GM21825 (cell line): ENCODE measurements around the gene OSBPL7.

Experiments used
- ATAC-seq: cut with Tn5 transposase; IDR thresholded peaks from one replicate; pipeline ENCODE4 v1.9.1; 2021; ENCODE audit warnings: mild to moderate bottlenecking, moderate library complexity; ENCODE audit not compliant: unreplicated experiment

The OSBPL7 gene

GRCh38 chr17:47821424-47822391, at the start of gene OSBPL7:
TSS of gene OSBPL7 (minus strand) at chr17:47821794. CDS start at chr17:47820278, 1,516 bp downstream.
- ATAC-seq, result peak; percentile 75

DNA sequence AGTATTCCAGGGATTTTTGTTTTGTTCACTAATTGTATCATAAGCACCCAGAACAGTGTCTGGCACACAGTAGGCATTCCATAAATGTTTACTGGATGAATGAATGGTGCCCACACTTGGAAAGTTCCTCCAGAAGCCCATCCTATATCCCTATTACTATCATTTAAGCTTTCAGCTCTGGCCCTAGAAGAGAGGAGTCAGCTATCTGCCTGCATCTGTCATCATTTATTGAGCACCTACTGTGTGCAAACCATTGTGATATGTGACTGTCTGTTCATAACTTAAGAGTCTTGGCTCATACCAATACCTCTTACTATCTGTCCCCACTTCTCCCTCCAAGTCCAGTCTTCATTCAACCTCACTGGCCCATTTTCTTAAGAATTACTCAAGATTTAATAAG, 49.5 kb upstream of the OSBPL7 start:
- no peak for ATAC-seq

DNA sequence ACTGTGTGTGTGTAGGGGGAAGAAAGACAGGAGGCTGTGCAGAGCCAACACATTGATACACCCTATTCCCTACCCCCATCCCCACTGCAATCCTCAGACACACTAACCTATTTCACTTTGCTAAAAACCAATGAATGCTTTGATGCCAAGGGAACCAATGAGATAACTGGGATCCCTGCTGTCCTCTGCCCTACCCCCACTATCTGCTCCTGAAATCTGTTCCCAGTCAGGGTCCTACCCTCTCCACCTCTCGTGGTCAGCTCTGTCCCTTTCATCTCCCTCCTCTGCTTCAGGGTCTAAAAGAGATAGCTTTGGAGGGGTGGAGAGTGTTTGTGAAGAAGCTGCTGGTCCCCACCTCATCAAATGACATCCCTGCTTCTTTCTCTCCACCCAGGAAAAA, 48.5 kb upstream of the OSBPL7 start:
- no peak for ATAC-seq

DNA sequence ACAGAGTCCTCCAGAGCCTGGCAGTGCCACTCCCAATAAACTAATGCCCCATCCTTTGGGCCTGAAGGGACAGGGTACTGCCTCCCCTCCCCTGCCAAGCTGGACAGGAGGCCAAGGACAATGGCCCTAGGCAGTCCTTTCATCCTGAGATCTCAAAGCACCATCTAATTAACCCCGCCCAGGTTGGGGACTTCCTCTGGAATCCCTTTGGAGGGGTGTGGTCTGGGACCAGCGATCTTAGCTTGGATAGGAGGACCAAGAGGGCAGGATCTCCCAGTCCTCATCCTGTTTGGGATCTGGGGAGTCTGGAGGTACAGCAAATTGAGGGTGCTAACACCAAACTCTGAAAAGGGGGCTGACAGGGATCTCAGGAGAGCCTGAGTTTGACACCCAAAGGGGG, 47.5 kb upstream of the OSBPL7 start:
- no peak for ATAC-seq

DNA sequence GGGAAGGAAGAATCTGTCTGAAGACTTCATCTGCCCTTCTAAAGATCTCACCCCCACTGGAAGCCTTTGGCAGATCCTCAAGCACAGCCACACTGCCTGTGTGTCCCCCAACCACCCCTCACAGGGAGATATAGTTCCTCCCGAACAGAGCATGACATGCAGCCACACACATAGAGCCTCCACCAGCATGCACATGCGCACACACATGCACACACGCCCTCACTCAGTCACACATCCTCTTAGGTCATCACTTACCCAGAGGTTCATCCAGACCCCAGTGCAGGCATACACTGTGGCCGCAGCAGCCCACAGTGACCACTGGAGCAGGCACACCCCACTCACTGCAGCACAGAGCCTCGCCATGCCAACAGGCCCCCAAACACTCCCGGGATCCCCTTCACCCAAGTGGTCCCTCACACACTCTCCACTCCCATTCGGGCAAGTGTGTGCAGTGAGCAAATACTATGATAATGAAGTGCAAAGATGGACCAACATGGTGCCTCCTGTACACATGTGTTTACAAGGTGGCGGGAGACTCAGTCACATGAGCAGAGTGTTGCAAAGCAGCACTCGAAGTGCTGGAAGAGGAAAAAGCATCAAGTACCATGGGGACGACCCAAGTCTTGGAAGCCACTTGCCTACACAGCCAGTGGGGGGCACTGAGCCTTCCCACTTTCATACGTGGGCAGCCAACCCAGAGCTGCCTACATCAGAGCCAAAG, 46.4 kb upstream of the OSBPL7 start:
- ATAC-seq, result no peak

- no peak for ATAC-seq
These were observed 45.3 kb upstream of the OSBPL7 start for GRCh38 chr17:47866941-47867340.

- no peak for ATAC-seq
These were observed 43.2 kb upstream of the OSBPL7 start for GRCh38 chr17:47864791-47865216.

- no peak for ATAC-seq
These were observed 41.2 kb upstream of the OSBPL7 start for GRCh38 chr17:47862621-47863440.

- ATAC-seq, result no peak
These were observed 38.8 kb upstream of the OSBPL7 start for GRCh38 chr17:47860386-47860785.

DNA sequence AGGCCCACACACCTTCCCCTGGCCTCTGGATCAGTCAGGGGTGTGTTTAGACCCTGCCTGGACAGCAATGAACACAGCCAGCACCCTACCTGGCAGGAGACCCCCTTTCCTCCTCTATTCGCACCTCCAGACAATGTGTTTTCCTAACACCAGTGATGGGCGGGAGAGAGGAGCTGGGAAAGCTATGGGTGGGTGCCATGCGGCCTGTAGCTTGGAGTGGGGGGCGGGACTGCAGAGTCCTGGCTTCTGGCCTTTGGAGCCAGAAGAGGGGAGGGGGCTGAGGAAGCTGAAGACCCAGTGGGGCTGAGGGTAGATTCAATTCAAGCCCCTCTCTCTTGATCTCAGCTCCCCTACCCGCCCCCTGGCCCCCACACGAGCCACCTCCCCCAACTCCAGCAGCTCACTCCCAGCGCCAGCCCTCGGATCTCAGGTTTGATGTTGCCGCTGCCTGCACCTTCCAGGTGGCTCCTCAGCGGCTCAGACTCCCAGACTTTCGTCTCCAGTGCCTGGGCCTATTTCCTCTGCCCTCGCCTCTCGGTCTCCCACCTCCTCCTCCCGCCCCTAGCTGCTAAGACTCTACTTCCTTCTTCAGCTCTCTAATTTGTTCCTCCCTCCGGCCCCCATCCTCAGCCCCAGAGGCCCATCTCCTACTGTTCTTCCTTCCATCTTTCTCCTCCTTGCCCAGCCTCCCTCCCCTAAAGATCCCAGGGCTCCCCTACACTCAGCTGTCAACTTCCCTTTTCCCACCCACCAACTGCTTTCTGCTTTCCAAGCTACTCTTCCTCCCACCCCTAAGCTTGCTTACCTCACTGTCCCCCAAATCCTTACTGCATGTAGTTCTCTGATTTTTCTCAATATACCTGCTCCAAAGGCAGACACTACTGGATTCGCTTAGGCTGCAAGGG, 36.2 kb upstream of the OSBPL7 start:
- ATAC-seq, result no peak

- ATAC-seq, result no peak
These were observed 35.2 kb upstream of the OSBPL7 start for GRCh38 chr17:47856830-47857229.

DNA sequence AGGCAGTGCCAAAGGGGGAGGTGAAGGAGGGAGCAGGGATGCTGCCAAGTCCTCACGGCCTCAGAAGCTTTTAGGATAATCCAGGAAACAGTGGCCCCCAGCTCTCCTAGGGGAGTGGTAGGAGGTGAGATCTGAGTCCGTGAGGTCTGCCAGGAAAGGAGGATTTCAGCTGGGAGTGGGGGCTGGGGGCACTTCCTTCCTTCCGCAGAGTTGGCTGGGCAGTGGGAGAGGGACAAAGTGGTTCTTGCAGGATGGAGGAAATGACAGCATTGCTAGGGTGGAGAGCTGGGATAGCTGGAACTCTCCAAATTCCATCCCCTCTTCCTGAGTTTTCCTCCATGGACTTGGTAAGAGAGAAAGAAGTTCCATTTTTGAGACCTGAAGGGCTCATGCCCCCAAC, 34.1 kb upstream of the OSBPL7 start:
- ATAC-seq, result no peak

DNA sequence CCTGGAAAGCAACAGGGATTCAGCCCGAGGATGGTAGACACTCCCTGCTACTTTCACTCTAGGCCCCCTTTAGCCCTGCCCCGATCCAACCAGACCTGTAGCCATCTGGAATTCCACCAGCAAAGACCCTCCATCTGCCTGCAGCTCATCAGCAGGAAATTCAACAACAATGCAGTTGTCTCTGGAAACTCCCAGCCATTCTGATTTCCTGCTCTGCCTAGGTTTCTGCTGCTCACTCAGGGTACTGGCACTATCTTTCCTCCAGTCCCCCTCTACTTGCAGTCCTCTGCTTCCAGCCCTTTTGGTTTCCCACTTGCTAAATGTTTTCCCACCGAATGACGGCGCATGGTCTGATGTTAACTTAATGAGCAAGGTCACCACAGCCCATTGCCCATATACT, 32.0 kb upstream of the OSBPL7 start:
- ATAC-seq, result no peak

GRCh38 chr17:47852113-47852949, 30.7 kb upstream of the OSBPL7 start:
- no peak for ATAC-seq

DNA sequence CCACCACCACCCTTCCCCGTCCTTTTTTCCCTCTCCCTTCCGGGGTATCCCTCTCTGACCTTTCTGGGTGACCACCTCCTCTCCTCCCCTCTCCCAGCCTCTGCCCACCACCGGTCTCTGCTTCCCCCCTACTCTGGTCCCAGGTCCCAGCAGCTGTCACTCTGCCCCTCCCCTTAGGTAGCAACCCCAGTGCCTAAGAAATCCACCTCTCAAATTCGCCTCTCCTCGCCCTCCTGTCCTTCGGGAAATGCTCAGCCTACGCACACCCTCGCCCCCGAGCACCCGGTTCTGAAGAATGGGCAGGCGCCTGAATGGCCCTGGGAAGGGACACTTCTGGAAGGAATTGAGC, 30.1 kb upstream of the OSBPL7 start:
- ATAC-seq, result no peak

DNA sequence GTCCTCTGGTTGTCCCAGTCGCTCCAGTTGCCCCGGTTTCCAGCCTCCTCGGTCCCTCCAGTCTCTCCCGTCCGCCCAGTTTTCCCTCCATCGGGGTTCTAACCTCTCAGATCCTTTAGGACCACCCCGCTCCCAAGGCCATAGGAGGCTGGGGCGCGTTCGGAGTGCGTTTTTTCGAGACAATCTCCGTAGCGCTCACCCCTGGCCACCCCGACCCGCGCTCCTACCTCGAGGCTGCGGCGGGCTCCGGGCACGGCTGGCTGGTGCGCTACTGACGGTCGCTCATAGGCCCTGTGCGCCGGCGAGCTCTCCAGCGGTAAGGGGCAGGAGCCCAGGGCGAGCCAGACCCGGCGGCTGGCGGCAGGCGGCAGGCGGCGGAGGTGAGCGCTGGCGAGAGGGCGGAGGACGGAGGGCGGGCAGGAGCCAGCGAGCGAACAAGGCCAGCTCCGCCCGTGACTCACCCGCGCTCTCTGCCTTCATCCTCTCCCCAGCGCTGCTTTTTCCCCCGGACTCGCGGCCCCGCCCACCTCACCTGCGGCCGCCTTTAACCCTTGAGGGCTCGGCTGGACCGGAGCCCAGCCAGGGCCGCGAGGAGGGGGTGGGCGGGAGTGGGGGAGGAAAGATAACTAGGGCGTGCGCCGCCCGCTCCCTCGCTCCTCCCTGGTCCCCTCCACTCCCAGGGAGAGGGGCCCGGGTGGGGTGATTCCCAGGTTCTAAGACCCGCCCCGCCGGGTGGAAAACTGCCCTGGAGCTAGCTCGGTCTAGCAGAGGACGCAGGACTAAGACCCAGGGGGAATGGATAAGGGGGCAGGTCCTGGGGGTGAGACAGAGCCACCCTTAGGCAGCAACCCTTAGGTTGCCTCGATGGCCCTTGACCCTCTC, 29.3 kb upstream of the OSBPL7 start, which contains the start of gene SP6:
SP6 (minus strand) TSS at position 472 of the 882 bp plus-strand sequence. CDS start 2,734 bp downstream, outside the sequence.
- ATAC-seq, result no peak

- ATAC-seq, result no peak
These were observed 28.7 kb upstream of the OSBPL7 start for GRCh38 chr17:47850373-47850691.

DNA sequence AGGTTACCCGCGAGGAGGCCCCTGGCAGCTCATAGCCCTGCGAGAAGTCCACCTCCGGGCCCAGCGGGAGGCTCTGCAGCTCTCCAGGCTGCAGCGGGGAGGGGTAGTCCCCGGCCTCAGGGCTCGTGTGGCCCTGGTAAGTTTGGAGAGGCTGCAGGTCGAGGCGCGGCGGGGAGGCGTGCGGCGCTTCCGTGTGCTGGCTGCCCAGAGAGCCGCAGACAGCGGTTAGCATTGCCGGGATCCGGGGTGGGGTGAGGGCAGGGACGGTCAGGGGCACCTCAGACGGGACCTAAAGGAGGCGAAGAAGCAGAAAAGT, 26.6 kb upstream of the OSBPL7 start:
- no peak for ATAC-seq
